HG02798 (cell line): ENCODE data around the gene CHAT.

Source experiments
- ATAC-seq: cut with Tn5 transposase; IDR thresholded peaks from one replicate; pipeline ENCODE4 v1.9.1; 2021; ENCODE audit warnings: mild to moderate bottlenecking; ENCODE audit not compliant: unreplicated experiment, poor library complexity

Gene CHAT

GRCh38 chr10:49650724-49651034, 36.8 kb downstream of the CHAT start:
- ATAC-seq = no peak

GRCh38 chr10:49651039-49651835, 37.4 kb downstream of the CHAT start:
- no peak for ATAC-seq

- ATAC-seq = no peak
Measured at GRCh38 chr10:49651917-49652316, 38.1 kb downstream of the CHAT start.

GRCh38 chr10:49652421-49653272, 38.8 kb downstream of the CHAT start:
- no peak for ATAC-seq

GRCh38 chr10:49653273-49653929, 39.6 kb downstream of the CHAT start:
- no peak for ATAC-seq

GRCh38 chr10:49654036-49654693, 40.3 kb downstream of the CHAT start:
- ATAC-seq = no peak

- ATAC-seq = no peak
Measured at GRCh38 chr10:49655099-49655498, 41.3 kb downstream of the CHAT start.

GRCh38 chr10:49656845-49657493, 43.1 kb downstream of the CHAT start:
- ATAC-seq = no peak

GRCh38 chr10:49657606-49658005, 43.8 kb downstream of the CHAT start:
- ATAC-seq = no peak

GRCh38 chr10:49661140-49661856, 47.5 kb downstream of the CHAT start:
- no peak for ATAC-seq

- ATAC-seq = no peak
Measured at GRCh38 chr10:49662169-49662830, 48.5 kb downstream of the CHAT start.

GRCh38 chr10:49663596-49663995, 49.8 kb downstream of the CHAT start:
- ATAC-seq = no peak

GRCh38 chr10:49664006-49664841, 50.4 kb downstream of the CHAT start:
- no peak for ATAC-seq

GRCh38 chr10:49664842-49665355, 51.1 kb downstream of the CHAT start:
- no peak for ATAC-seq

- ATAC-seq = no peak
Measured at GRCh38 chr10:49666054-49666615, 52.3 kb downstream of the CHAT start.

- no peak for ATAC-seq
Measured at GRCh38 chr10:49666685-49667084, 52.8 kb downstream of the CHAT start.

GRCh38 chr10:49667991-49668390, 54.2 kb downstream of the CHAT start:
- no peak for ATAC-seq

- ATAC-seq = no peak
Measured at GRCh38 chr10:49668684-49669083, 54.8 kb downstream of the CHAT start.
